HG03457 (cell line): ENCODE measurements around the gene PRICKLE4.
"Not testable (repeated sequence)": the region's sequence is repeated elsewhere in the genome, so short reads cannot be mapped to it uniquely, and the experiment has no call there.

ENCODE experiments used
- ATAC-seq: cut with Tn5 transposase; IDR thresholded peaks from one replicate; pipeline ENCODE4 v1.9.1; 2021; ENCODE audit warnings: moderate number of reproducible peaks; ENCODE audit not compliant: unreplicated experiment

The PRICKLE4 gene

DNA sequence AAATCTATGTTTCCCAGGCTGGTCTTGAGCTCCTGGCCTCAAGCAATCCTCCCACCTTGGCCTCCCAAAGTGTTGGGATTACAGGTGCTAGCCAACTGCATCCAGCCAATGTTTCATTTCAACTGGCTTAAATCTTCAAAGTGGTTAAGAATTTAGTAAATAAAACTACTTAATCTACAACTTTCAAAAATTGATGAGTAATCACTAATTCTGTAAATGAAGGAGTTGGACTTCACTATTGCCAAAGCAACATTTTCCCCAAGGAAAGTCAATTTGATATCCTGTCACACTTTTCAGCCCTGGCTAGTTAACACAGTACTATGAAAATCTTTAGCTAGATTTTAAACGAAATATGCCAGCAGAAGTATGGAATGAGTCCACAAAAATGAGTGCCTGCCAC, 10.7 kb downstream of the PRICKLE4 start:
- ATAC-seq, result no peak

DNA sequence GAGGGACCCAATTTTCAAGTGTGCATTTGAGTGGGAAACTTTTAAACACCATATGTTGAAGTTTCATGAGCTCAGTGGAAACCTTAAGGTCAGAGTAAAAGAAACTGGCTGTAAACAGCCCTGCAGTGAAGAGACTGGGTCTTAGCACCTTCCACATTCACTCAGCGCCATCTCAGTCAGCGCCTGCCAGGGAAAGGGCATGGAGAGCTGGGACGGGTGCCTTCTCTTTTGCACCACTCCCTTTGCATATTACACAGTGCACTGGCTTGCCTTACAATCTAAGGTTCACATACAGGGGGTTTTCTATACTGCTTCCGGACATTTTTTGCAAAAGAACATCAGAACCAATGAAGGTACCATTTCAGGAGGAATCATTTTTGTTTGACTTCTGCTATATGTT, 11.4 kb downstream of the PRICKLE4 start:
- no peak for ATAC-seq

DNA sequence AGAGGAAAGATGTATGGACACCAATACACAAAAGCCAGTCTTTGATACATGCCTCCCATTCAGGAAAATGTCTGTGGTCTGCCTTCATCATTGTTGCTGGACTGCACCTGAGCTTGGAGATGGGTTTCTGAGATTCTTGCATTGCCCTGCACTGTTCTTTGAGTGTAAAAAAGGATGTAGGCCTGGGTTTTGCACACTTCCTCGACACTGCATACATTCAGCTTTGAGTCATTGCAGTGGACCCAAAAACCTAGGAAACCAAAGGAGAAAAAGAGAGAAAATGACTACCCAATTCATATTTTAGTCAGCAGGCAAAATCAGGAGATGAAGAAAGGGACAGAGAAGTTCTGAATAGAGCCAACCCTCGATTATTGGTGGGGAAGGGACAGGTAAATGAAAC, 15.9 kb downstream of the PRICKLE4 start:
- ATAC-seq, result no peak

DNA sequence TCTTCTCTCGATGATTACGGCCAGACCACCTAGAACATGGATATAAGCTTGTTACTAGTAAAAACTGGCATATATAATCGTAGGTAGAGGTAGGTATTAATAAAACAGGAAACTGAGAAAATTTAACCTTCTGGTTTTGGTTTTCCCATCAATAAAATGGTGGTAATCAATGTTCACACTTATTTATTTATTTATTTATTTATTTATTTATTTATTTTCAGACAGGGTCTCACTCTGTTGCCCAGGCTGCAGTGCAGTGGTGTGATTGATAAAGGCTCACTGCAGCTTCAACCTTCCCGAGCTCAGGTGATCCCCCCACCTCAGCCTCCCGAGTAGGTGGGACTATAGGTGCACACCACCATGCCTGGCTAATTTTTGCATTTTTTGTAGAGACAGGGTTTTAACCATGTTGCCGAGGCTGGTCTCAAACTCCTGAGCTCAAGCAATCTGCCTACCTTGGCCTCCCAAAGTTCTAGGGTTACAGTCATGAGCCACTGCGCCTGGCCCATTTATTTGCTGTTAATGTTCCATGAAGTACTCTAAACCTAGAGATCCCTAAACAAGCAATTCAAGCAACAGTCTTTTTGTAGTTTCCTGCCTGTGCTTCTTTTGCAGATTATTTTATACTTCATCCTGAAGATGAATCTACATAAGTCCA, 18.4 kb downstream of the PRICKLE4 start:
- no peak for ATAC-seq

DNA sequence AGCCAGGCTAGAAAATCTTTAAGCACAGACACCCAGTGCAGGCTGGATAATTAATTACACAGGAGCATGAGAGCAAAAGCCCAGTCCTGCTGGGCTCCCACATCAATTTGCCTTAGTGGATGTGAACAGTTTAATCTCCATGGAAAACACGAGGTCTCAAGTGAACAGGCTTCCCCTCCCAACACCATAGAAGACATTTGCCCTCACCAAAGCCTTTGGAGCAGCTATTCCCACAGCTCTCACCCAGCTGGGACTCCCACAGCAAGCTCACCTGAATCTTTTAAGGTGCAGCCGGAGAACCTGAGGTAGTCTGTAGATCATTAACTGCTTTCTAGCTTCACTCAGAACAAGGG, 19.0 kb downstream of the PRICKLE4 start:
- no peak for ATAC-seq

DNA sequence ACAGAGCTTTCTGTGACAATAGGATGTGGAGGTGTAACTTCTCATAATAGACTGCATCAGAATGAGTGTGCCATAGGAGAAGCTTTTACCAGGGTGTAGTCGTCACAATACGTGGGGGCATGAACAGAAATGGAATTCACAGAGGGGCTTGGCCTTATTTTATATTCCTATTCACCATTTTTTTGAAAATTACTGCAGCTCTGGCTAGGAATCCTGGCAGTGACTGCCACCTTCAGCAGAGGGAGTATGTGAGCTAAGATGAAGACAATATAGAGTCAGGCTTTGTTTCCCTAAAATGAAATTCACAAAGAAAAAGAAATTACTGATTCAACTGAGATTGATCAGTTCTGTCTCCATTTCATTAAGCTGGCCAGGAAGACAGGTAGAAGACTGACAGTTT, 20.8 kb downstream of the PRICKLE4 start:
- ATAC-seq, result no peak

DNA sequence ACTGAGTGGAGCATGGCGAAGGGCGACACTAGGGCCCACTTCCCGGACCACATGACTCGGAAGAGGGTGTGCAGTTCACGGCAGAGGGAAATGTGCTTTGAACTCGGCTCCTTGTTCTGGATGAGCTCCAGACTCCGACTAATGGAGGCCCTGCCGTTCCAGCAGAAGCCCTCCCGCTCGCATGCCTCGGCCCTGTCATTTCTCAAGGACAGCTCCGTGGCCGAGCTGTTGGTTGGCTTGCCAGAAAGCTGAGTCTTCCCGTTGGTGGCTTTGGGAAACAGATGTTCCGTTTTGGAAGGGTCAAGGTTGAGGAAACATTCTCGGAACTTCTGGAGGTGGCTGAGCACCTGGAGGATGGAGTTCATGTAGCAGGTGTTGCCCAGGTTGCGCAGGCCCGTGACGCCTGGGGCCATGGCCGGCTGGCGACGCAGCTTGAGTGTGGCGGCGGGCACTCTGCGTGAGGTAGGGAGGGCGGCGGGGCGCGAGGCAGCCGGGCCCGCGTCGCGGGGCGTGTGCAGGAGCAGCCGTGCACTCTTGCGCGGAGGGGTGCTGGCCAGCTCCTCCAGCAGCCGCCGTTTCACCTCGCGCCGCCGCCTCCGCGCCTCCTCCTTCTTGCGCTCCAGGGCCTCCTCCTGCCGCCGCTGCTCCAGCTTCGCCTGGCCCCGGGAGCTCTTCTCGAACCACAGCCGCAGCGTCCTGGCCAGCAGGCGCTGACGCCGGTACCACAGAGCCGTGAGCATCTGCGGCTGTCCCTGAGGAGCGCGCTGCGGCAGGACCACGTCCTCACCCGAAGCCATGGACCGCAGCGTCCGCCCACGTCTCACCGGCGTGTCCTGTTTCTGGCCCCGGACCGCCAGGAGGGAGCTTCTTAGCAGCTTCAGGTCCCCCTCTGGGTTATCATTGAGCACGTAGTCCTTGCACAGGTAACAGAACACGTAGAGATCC, 25.5 kb downstream of the PRICKLE4 start:
- no peak for ATAC-seq

DNA sequence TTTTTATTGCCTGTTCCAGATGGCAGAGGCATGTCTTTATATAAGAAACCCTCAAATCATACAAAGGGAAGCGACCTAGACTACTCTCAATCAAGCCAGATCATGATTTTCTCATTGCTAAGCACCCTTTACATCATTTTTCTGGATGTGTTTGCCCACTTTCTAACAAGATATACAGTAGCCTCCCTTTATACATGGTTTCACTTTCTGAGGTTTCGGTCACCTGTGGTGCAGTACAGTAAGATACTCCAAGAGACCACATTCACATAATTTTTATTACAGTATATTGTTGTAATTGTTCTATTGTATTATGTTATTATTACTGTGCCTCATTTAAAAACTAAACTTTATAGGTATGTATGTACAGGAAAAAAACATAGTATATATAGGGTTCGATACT, 30.5 kb downstream of the PRICKLE4 start:
- ATAC-seq, result no peak

DNA sequence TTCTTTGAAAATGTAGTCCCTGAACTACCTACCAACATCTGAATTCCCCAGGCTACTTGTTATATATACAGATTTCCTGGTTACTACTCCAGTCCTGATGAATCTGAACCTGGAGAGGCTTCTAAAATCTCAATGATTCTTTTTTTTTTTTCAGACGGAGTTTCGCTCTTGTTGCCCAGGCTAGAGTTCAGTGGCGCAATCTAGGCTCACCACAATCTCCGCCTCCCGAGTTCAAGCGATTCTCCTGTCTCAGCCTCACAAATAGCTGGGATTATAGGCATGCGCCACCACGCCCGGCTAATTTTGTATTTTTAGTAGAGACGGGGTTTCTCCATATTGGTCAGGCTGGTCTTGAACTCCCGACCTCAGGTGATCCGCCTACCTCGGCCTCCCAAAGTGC, 31.4 kb downstream of the PRICKLE4 start:
- ATAC-seq, result not testable (repeated sequence)

DNA sequence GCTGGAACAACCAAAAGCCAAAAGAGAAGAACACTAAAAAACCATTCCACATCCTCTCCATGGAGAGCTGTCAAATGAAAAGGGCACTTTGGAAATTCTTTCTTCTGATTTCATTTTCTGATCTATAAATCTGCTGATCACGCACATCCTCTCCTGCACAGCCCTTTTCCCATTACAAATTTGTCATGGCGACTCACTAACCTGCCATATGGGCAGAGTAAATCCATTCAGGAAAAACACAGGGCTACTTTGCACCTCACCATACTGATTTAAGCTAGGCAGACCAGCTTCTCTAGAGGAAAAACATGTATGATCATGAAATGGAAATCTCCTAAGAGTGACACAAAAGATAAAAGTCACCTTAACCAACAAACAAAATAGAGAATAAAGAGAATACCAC, 32.9 kb downstream of the PRICKLE4 start:
- ATAC-seq, result no peak

DNA sequence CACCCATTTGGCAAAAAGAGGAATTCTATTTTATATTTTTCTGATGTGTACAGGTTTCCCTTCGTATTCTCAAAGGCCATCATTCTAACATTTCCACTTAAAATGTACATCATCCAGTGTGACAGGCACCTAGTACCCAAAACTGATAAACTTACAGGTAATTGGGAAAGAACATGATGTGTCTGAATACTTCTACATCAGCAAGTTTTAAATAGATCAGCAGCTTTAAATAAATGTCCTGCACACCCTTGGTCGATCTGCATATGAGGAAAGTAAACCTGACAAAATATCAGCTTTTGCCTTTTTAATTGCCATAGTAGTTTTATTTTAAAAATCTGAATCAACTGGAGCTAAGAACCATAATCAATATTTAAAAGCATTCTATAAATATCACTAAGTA, 33.4 kb downstream of the PRICKLE4 start:
- no peak for ATAC-seq

DNA sequence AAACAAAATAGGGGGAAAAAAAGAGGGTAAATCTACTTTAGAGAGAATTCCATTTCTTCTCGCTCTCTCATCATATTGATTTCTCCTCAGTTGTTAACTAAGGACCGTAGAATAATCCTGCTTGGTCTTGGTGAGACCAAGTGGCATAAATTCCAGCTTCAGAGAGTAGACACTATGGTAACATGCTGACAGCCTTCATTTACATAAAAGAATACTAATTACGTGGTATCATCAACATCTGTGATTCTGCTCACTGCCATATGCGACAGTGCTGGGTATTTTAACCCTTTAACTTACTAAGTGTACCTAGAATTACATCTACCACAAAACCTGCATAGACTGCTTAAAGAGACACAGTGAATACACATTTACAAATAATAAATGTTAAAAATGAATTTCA, 34.0 kb downstream of the PRICKLE4 start:
- ATAC-seq, result no peak

DNA sequence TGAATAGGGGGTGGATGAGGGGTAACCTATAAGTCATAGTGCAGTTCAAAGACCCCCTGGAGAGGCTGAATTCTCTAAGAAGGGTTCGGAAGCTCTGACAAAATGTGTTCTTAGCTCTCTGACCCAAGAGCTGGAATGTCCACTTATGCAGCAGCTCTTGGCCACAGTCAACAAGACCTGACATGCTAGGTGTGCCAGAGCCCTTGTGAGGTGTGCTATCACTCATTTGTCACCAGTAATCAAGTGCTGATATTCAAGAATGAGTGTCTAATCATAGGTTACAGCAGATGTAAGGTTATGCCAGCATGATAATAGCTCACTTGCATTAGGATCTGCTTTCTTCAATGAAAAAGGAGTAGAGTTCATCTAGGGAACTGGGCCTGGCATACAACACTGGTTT, 35.0 kb downstream of the PRICKLE4 start:
- no peak for ATAC-seq

DNA sequence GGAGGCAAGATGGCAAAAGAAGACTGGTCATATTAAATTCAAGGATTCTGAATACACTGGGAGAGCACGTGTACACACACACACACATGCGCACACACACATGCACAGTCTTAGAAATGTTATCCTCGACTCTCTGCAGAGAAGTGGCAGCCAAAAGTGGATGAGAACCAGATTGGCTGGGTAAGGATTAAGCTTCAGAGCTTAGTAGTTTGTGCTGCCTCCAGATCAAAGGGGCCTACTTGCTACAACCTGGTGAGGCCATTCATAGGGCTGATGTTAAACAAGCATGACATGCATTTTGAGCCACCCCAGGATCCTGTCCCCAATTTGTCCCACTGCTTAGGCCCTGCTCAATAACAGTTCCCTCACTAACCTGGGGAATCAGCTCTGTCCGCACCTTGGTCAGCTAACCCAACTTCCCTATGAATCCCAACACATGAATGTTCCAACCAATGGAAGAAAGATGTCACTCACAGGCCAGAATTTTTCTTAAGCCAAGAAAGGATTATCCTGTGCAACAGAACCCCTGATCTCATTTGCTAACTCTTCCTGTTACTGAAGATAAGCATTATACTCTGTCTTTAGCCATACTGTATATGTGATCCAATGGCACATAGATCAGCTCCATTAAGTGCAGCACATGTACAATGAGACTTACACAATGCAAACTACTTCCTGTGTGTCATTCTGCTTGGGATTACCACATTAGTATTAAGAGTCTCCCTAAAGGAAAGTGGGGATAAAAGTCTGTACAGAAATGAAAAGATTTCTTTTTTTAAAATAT, 37.9 kb downstream of the PRICKLE4 start:
- no peak for ATAC-seq

DNA sequence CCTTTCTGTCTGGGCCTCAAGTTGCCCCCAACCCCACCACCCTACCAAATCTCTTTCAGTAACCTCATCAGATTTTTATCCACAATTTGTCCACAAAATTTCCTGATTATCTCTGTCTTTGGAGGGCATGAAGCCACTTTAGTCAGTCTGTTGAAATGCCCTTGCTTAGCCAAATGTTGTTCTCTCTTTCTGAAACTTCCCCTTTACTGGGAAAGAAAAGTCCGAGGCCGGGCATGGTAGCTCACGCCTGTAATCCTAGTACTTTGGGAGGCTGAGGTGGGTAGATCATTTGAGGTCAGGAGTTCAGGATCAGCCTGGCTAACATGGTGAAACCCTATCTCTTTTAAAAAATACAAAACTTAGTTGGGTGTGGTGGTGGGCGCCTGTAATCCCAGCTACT, 40.7 kb downstream of the PRICKLE4 start:
- no peak for ATAC-seq

DNA sequence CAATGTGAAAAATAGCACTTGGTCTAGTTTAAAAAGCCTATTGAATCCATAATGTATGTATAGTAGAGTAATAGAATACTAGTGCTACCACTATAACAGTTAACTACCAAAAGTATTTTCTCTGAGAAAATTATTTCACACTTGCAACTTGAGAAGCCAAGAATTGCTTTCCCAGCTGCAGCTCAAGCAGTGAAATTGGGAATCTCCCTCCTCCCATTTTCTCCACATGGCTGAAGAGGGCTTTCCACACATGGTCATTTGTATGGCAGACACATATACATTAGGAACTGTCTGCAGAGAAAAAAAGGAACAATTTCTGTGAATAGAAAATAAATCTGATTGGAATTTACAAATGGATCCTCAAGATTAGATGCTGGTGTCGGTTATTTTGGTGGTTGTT, 41.4 kb downstream of the PRICKLE4 start:
- ATAC-seq, result no peak

DNA sequence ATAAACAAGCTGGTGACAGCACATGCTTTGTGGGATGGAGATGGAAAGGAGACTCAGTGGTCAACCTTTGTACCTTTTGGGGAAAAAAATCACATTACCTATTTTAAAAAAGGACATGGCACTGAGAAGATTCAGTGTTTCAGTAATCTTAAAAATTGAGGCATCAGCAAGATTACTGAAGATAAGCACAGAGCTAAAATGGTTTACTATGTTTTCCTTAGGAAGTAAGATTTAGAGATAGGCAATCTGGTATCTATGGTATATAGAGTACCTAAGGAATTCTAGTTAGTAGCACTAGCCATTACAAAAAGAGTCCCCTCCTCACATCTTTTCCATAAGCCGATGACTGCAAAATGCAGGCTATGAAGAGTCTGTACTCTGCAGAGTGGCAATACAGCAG, 42.6 kb downstream of the PRICKLE4 start:
- ATAC-seq, result no peak

DNA sequence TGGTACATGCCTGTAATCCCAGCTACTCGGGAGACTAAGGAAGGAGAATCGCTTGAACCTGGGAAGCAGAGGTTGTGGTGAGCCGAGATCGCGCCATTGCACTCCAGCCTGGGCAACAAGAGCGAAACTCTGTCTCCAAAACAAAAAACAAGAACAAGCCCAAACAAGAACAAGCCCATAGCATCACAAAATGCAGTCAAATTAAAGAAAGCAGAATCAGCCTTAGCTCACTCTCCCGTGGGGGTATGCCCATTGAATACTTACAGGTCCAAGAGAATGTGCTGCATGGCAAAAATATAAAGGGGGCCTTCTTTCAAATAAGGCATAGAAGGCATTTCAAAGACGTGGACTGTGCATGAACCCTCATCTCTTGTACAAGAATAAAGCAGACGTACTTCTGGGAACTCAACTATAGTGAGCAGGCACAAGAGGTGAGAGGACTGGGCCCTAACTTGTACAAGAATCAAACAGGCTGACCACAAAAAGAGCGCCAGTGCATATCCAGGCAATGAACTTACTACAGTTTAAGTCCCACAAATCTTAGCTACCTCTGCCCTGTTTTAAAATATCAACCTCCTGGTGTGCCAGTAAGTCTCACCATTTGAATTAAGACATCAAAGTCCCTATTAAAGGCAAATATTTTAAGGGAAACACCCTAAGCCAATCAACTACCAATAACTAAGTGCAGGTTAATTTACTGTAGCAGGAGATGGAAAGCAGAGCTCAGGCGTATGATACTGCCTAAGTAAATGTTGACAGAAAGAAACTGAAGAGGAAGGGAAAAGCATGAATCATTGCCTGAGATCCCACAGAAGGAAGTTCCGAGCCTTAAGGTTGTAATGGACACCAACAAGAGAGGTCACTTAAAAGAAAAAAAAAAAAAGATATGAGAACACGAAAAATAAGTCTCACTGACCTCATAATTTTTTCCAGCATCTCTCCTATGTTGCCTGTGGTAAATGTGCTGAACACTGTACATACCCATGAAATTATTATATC, 44.3 kb downstream of the PRICKLE4 start:
- ATAC-seq, result no peak

DNA sequence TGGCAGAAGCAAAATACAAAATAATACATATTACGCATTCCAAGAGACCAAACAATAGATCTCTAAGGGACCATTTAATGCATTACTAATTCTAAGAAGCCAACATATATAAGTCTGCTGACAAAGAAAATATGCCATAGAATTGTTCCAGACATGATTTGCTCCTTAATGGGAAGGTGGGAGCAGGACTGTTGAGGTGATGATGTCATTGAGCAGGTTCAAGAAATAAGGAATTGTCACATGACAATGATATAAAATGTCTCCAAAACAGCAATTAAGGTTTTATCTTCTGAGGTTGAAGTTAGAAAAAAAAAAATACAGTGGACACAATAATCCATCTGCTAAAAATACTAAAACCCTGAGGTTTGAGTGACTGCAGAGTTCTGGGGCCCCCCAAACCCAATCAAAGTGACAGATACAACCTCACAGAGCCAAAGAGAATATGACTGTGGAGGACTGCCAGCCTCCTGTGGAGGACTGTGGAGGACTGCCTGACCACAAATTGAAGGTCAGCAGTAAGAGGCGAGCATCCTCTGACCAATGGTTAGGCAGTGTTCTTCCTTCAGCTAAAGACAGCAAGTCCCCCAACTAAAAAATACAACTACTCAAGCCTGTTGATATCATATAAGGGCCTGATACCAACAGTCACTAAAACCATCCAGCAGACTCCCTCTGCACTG, 45.9 kb downstream of the PRICKLE4 start:
- no peak for ATAC-seq

DNA sequence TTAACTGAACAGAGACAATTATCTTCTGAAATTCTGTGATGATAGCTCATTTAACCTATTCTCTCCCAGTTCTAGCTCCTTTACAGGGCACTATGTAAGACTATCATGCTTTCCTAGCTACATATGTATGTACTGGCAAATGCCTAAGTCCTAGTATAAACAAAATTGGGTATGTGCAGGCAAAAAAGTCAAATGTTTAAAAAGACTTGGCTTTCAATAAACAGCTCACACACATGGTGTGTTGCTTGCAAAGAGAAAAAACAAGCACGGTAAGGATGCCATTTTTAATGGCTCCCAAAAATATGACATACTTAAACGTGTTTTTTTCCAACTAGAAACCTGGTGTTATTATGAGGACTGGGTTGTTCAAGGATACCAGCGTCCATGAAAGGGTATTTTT, 51.7 kb downstream of the PRICKLE4 start:
- no peak for ATAC-seq
